OCI-LY3 (cell line): ENCODE results near the gene ANO8.

Experiments
- EZH2phosphoT487 ChIP-seq: fragments of 200-600 bp; shearing (Covaris generic); IDR thresholded peaks from 2 replicates; pipeline ENCODE4 v1.6.1; 2018; ENCODE audit warnings: antibody characterized with exemption, mixed run types, low read depth
- TF ChIP-seq, protein P1 (sequence below): fragments of 200-600, 300-600 bp; sonication (generic); IDR thresholded peaks from 2 replicates; pipeline ENCODE4 v1.5.1; 2014; ENCODE audit warnings: antibody characterized with exemption, low read length, low read depth

DNA sequence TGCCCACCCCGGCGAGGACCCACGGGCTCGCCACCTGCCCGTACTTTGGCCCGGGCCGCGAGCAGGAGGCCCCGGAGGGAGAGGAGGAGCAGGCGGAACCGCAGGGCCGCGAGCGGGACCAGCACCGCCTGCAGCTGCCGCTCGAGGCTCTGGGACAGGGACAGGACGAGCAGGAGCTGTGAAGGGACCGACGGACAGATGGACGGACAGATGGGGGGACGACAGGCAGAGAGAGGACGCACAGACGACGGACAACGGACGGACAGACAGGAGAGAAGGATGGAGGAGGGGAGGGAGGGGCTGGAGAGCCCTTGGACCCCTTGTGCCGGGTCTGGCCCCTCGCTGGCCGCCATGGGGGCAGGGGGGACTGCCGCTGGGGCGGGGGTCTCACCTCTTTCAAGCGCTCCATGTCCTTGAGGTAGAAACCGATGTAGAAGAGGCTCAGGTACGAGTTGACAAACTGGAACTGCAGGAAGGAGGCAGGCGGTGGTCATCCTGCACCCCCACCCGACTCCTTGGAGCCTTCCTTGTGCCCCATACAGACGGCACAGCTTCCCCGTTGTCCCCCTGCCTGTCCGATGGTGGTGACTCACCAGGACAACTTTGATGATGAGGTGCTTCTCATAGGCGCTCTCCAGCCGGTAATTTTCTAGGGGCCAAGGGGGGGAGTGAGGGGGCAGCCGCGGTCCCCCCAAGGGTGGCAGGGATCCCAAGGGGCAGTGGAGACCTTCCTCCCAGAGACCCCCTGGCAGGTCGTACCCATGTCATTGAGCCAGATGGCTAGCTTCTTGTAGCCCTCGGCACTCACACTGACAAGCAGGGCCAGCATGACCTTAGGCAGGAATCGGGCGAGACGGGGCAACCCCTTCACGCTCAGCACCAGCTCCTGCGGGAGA, 5.0 kb downstream of the ANO8 start:
- TF ChIP-seq, protein P1, sequence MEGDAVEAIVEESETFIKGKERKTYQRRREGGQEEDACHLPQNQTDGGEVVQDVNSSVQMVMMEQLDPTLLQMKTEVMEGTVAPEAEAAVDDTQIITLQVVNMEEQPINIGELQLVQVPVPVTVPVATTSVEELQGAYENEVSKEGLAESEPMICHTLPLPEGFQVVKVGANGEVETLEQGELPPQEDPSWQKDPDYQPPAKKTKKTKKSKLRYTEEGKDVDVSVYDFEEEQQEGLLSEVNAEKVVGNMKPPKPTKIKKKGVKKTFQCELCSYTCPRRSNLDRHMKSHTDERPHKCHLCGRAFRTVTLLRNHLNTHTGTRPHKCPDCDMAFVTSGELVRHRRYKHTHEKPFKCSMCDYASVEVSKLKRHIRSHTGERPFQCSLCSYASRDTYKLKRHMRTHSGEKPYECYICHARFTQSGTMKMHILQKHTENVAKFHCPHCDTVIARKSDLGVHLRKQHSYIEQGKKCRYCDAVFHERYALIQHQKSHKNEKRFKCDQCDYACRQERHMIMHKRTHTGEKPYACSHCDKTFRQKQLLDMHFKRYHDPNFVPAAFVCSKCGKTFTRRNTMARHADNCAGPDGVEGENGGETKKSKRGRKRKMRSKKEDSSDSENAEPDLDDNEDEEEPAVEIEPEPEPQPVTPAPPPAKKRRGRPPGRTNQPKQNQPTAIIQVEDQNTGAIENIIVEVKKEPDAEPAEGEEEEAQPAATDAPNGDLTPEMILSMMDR, result no peak
- TF ChIP-seq EZH2phosphoT487, result no peak
